HepG2 (cell line): Measurements from ENCODE around the gene AS3MT. TPM values are rescaled to one million over a fixed set of nuclear protein-coding genes. Genes with fewer than 3 reads are reported as not detected.
"Not testable (repeated sequence)": the region's sequence is repeated elsewhere in the genome, so short reads cannot be mapped to it uniquely, and the experiment has no call there.

ENCODE experiments used
- CEBPG ChIP-seq: IDR thresholded peaks from 2 replicates; pipeline ENCODE4 v1.6.1; 2016
- EP300 ChIP-seq, 3 experiments: sonication (generic) in 1 of 3; formaldehyde crosslinking in 1 of 3; IDR thresholded peaks; 2 replicates each; pipeline versions ENCODE4 v1.5.1 to v1.6.1; 2011 to 2020; ENCODE audit warnings: low read depth in 2 of 3, low read length in 2 of 3, borderline replicate concordance in 1 of 3, improper control_type of control experiment in 1 of 3, mild to moderate bottlenecking in 1 of 3, missing genetic modification reagents in 1 of 3, moderate library complexity in 1 of 3
- FOSL2 ChIP-seq: sonication (generic); formaldehyde crosslinking; IDR thresholded peaks from 2 replicates; pipeline ENCODE4 v1.4.0; 2020; ENCODE audit warnings: missing genetic modification reagents
- FOXA3 ChIP-seq: IDR thresholded peaks from 2 replicates; pipeline ENCODE4 v1.6.1; 2016; ENCODE audit warnings: missing genetic modification reagents, missing compliant biosample characterization
- HOXA3 ChIP-seq: sonication (generic); formaldehyde crosslinking; IDR thresholded peaks from 2 replicates; pipeline ENCODE4 v1.5.0; 2020; ENCODE audit warnings: missing genetic modification reagents
- JUND ChIP-seq: sonication (generic); formaldehyde crosslinking; IDR thresholded peaks from 2 replicates; pipeline ENCODE4 v1.8.0; 2022; ENCODE audit warnings: mild to moderate bottlenecking, missing genetic modification reagents
- RBFOX2 ChIP-seq: fragments of 200-400 bp; formaldehyde crosslinking; IDR thresholded peaks from 2 replicates; pipeline ENCODE4 v1.6.1; 2017; ENCODE audit warnings: low read depth, mild to moderate bottlenecking, low read length
- SAP130 ChIP-seq: IDR thresholded peaks from 2 replicates; pipeline ENCODE4 v1.6.1; 2016; ENCODE audit warnings: low read depth
- SOX13 ChIP-seq, 3 experiments: fragments of 450-650 bp in 1 of 3; sonication (generic) in 1 of 3; formaldehyde crosslinking in 1 of 3; IDR thresholded peaks in 2 of 3; conservative IDR thresholded peaks in 1 of 3; 2 replicates each; pipeline versions ENCODE4 v1.5.0 to v1.6.1; 2016 to 2020; ENCODE audit warnings: antibody characterized with exemption in 1 of 3, mild to moderate bottlenecking in 1 of 3, missing compliant biosample characterization in 1 of 3, missing genetic modification reagents in 1 of 3, moderate library complexity in 1 of 3
- THAP11 ChIP-seq: IDR thresholded peaks from 2 replicates; pipeline ENCODE4 v1.6.1; 2016; ENCODE audit warnings: missing biosample characterization, missing genetic modification reagents
- XRCC5 ChIP-seq: fragments of 200-400 bp; formaldehyde crosslinking; optimal IDR thresholded peaks from 2 replicates; pipeline ENCODE3; 2017; ENCODE audit warnings: mild to moderate bottlenecking, low read length
- ZBTB33 ChIP-seq: sonication (generic); formaldehyde crosslinking; IDR thresholded peaks from 2 replicates; pipeline ENCODE4 v1.4.0; 2020; ENCODE audit warnings: missing genetic modification reagents
- ZBTB38 ChIP-seq: sonication (generic); formaldehyde crosslinking; IDR thresholded peaks from 2 replicates; pipeline ENCODE4 v1.5.1; 2020; ENCODE audit warnings: mild to moderate bottlenecking, missing genetic modification reagents
- ZMYM2 ChIP-seq: sonication (generic); formaldehyde crosslinking; IDR thresholded peaks from 2 replicates; pipeline ENCODE4 v1.8.0; 2022; ENCODE audit warnings: mild to moderate bottlenecking, missing genetic modification reagents
- ZMYM3 ChIP-seq: sonication (generic); formaldehyde crosslinking; IDR thresholded peaks from 2 replicates; pipeline ENCODE4 v1.5.1; 2020; ENCODE audit warnings: mild to moderate bottlenecking, missing genetic modification reagents
- ZNF350 ChIP-seq: sonication (generic); formaldehyde crosslinking; IDR thresholded peaks from 2 replicates; pipeline ENCODE4 v1.4.0; 2020; ENCODE audit warnings: mild to moderate bottlenecking, low read depth, missing genetic modification reagents, borderline replicate concordance
- ZNF441 ChIP-seq: sonication (generic); formaldehyde crosslinking; IDR thresholded peaks from 2 replicates; pipeline ENCODE4 v1.7.0; 2021; ENCODE audit warnings: missing genetic modification reagents, borderline replicate concordance
- ZNF770 ChIP-seq: sonication (generic); formaldehyde crosslinking; IDR thresholded peaks from 2 replicates; pipeline ENCODE4 v1.5.0; 2020; ENCODE audit warnings: mild to moderate bottlenecking, missing genetic modification reagents
- polyA plus RNA-seq, 8 experiments: library from polyadenylated mRNA; depleted of rRNA in 3 of 8; stranded (reverse) in 7 of 8; unstranded in 1 of 8; fragments of >200 nt; fragmentation: Illumina TruSeq in 4 of 8; extraction: Trizol in 4 of 8; gene quantifications; 2 replicates each; pipeline versions ENCODE4 v1.2.1 to v1.2.3, GENCODE V29; 2011 to 2016; ENCODE audit warnings: low read depth in 4 of 8, missing spikeins in 1 of 8, mixed read lengths in 1 of 8; ENCODE audit not compliant: insufficient read depth in 1 of 8
- total RNA-seq, 5 experiments: library from RNA; depleted of rRNA; stranded (reverse); fragments of >200 nt; fragmentation: Illumina TruSeq; extraction: Trizol; gene quantifications; 2 replicates each; pipeline ENCODE4 v1.2.3, GENCODE V29; 2016; ENCODE audit warnings: low read depth in 1 of 5
- TF ChIP-seq, protein P1 (sequence below): IDR thresholded peaks from 2 replicates; pipeline ENCODE4 v1.4.0; 2020; ENCODE audit warnings: mild to moderate bottlenecking, missing genetic modification reagents
- TF ChIP-seq, protein P2 (sequence below): IDR thresholded peaks from 2 replicates; pipeline ENCODE4 v1.6.1; 2012; ENCODE audit warnings: inconsistent platforms

Gene AS3MT
- total and polyA plus RNA-seq, 2 of the 13 experiments (the other 11 are each of a cell fraction or from before 2014, with no cell fraction given) = 8.7 to 17.4 TPM

DNA sequence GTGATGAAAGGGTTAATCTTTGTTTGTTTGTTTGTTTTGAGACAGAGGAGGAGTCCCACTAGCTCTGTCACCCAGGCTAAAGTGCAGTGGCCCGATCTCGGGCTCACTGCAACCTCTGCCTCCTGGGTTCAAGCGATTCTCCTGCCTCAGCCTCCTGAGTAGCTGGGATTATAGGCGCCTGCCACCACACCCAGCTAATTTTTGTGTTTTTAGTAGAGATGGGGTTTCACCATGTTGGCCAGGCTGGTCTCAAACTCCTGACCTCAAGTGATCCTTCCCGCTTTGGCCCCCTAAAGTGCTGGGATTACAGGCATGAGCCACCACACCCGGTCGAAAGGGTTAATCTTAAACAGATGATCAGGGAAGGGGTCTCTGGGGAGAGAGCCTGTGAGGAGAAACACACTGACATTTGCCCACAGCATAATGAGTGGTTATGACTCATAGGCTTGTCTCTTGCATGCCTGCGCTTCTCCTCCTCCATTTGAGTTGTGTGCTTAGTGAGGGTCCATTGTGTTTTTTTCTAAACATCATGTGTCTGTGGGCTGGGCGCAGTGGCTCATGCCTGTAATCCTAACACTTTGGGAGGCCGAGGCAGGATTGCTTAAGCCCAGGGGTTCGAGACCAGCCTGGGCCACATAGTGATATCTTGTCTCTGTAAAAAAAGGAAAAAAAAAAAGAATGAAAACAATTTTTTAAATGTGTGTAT lies 13.4 kb upstream of the AS3MT start (continued):
- TF ChIP-seq ZMYM2 (CRISPR knock-in tag) = peak; percentile 21; the same call in 1 of the 2 replicates
- TF ChIP-seq, protein P1, sequence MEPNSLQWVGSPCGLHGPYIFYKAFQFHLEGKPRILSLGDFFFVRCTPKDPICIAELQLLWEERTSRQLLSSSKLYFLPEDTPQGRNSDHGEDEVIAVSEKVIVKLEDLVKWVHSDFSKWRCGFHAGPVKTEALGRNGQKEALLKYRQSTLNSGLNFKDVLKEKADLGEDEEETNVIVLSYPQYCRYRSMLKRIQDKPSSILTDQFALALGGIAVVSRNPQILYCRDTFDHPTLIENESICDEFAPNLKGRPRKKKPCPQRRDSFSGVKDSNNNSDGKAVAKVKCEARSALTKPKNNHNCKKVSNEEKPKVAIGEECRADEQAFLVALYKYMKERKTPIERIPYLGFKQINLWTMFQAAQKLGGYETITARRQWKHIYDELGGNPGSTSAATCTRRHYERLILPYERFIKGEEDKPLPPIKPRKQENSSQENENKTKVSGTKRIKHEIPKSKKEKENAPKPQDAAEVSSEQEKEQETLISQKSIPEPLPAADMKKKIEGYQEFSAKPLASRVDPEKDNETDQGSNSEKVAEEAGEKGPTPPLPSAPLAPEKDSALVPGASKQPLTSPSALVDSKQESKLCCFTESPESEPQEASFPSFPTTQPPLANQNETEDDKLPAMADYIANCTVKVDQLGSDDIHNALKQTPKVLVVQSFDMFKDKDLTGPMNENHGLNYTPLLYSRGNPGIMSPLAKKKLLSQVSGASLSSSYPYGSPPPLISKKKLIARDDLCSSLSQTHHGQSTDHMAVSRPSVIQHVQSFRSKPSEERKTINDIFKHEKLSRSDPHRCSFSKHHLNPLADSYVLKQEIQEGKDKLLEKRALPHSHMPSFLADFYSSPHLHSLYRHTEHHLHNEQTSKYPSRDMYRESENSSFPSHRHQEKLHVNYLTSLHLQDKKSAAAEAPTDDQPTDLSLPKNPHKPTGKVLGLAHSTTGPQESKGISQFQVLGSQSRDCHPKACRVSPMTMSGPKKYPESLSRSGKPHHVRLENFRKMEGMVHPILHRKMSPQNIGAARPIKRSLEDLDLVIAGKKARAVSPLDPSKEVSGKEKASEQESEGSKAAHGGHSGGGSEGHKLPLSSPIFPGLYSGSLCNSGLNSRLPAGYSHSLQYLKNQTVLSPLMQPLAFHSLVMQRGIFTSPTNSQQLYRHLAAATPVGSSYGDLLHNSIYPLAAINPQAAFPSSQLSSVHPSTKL (CRISPR knock-in tag) = peak; percentile 45; the same call in 1 of the 2 replicates
- TF ChIP-seq ZBTB33 (CRISPR knock-in tag) = 0 out of 2 replicates have a peak, but pooled peaks have one; percentile 6
- TF ChIP-seq ZNF350 = peak; percentile 23; the same call in 1 of the 2 replicates
- TF ChIP-seq HOXA3 = 0 out of 2 replicates have a peak, but pooled peaks have one; percentile 15
- TF ChIP-seq RBFOX2 = 0 out of 2 replicates have a peak, but pooled peaks have one; percentile 3
- TF ChIP-seq ZBTB38 = 0 out of 2 replicates have a peak, but pooled peaks have one; percentile 16
- TF ChIP-seq, protein P2, sequence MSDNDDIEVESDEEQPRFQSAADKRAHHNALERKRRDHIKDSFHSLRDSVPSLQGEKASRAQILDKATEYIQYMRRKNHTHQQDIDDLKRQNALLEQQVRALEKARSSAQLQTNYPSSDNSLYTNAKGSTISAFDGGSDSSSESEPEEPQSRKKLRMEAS = 0 out of 2 replicates have a peak, but pooled peaks have one; percentile 17
- peak; percentile 34 for TF ChIP-seq XRCC5
- TF ChIP-seq SOX13 (IDR thresholded peaks at IDR 0.05); EP300 (CRISPR knock-in tag; IDR thresholded peaks at IDR 0.05; ENCODE audit: borderline replicate concordance): not testable (repeated sequence)
- peak in 1 of 2 experiments; percentile 31; a peak in 1 of 4 replicates for TF ChIP-seq SOX13 (CRISPR knock-in tag; conservative IDR thresholded peaks at IDR 0.05 in 1 of 2, IDR thresholded peaks at IDR 0.05 in 1 of 2)
- 0 out of 2 replicates have a peak, but pooled peaks have one; percentile 14 for TF ChIP-seq JUND (CRISPR knock-in tag)
- peak; percentile 5 for TF ChIP-seq THAP11 (CRISPR knock-in tag)
- 0 out of 2 replicates have a peak, but pooled peaks have one; percentile 43 for TF ChIP-seq ZNF441 (CRISPR knock-in tag)
- peak; percentile 42; the same call in 1 of the 2 replicates for TF ChIP-seq SAP130 (CRISPR knock-in tag)
- peak; percentile 27; the same call in 1 of the 2 replicates for TF ChIP-seq CEBPG (CRISPR knock-in tag)
- TF ChIP-seq FOXA3 (CRISPR knock-in tag) = 0 out of 2 replicates have a peak, but pooled peaks have one; percentile 3
- 0 out of 4 replicates have a peak, but pooled peaks of 1 of the 2 experiments have one; percentile 23 for TF ChIP-seq EP300 (IDR thresholded peaks at IDR 0.05; ENCODE audit: low read depth in 2 of 2, low read length in 2 of 2)
- TF ChIP-seq ZMYM3 (CRISPR knock-in tag) = peak; percentile 72
- peak; percentile 95 for TF ChIP-seq FOSL2 (CRISPR knock-in tag)
- peak; percentile 93 for TF ChIP-seq ZNF770
